H9 (cell line): ENCODE measurements around the gene CASP10. TPM values are rescaled to one million over a fixed set of nuclear protein-coding genes. Genes with fewer than 3 reads are reported as not detected.

Experiments
- DNase-seq: peaks from one replicate; pipeline ENCODE4 v3.0.0-alpha.2; 2017
- H2AFZ ChIP-seq: one replicate; pipeline ENCODE4 v1.6.1; 2013; ENCODE audit warnings: mild to moderate bottlenecking, low read length, control low read depth, moderate library complexity
- H2AK5ac ChIP-seq: 2 replicates; pipeline ENCODE4 v1.6.1; 2013; ENCODE audit warnings: low read length, control low read depth, mixed read lengths; ENCODE audit not compliant: insufficient read length
- H2BK120ac ChIP-seq: one replicate; pipeline ENCODE4 v1.6.1; 2013; ENCODE audit warnings: low read depth, mild to moderate bottlenecking, low read length, control low read depth, inconsistent platforms; ENCODE audit not compliant: poor library complexity, severe bottlenecking
- H2BK12ac ChIP-seq: 2 replicates; pipeline ENCODE4 v1.6.1; 2013; ENCODE audit warnings: low read length, control low read depth, mixed read lengths, low read depth; ENCODE audit not compliant: insufficient read length
- H2BK15ac ChIP-seq: 2 replicates; pipeline ENCODE4 v1.6.1; 2013; ENCODE audit warnings: low read depth, low read length, control low read depth
- H2BK20ac ChIP-seq: one replicate; pipeline ENCODE4 v1.6.1; 2013; ENCODE audit warnings: low read depth, mild to moderate bottlenecking, low read length, control low read depth, inconsistent platforms; ENCODE audit not compliant: poor library complexity, severe bottlenecking
- H2BK5ac ChIP-seq: 2 replicates; pipeline ENCODE4 v1.6.1; 2013; ENCODE audit warnings: low read length, control low read depth, mixed read lengths; ENCODE audit not compliant: insufficient read length
- H3K14ac ChIP-seq: 2 replicates; pipeline ENCODE4 v1.6.1; 2013; ENCODE audit warnings: low read length, control low read depth; ENCODE audit not compliant: insufficient read depth
- H3K18ac ChIP-seq: 2 replicates; pipeline ENCODE4 v1.6.1; 2013; ENCODE audit warnings: low read depth, mild to moderate bottlenecking, mixed read lengths, low read length, control low read depth; ENCODE audit not compliant: insufficient read length
- H3K23ac ChIP-seq: 2 replicates; pipeline ENCODE4 v1.6.1; 2013; ENCODE audit warnings: low read length, control low read depth, mixed read lengths, low read depth; ENCODE audit not compliant: insufficient read length
- H3K23me2 ChIP-seq: 2 replicates; pipeline ENCODE4 v1.6.1; 2013; ENCODE audit warnings: low read depth, mild to moderate bottlenecking, mixed read lengths, low read length, control low read depth; ENCODE audit not compliant: insufficient read length, poor library complexity, severe bottlenecking
- H3K27ac ChIP-seq: 2 replicates; pipeline ENCODE4 v1.5.1; 2013; ENCODE audit warnings: low read length, control low read depth, mixed read lengths, low read depth; ENCODE audit not compliant: insufficient read length
- H3K27me3 ChIP-seq: 2 replicates; pipeline ENCODE4 v1.6.1; 2013; ENCODE audit warnings: low read length, control low read depth, inconsistent platforms; ENCODE audit not compliant: insufficient read depth
- H3K4ac ChIP-seq: 2 replicates; pipeline ENCODE4 v1.6.1; 2013; ENCODE audit warnings: low read depth, mild to moderate bottlenecking, control low read depth, inconsistent platforms, low read length, moderate library complexity
- H3K4me1 ChIP-seq: 2 replicates; pipeline ENCODE4 v1.6.1; 2013; ENCODE audit warnings: low read length, control low read depth, inconsistent platforms; ENCODE audit not compliant: insufficient read depth
- H3K4me2 ChIP-seq: 2 replicates; pipeline ENCODE4 v1.6.1; 2013; ENCODE audit warnings: low read length, control low read depth, mixed read lengths; ENCODE audit not compliant: insufficient read length, insufficient read depth
- H3K56ac ChIP-seq: 2 replicates; pipeline ENCODE4 v1.6.1; 2013; ENCODE audit warnings: low read depth, mild to moderate bottlenecking, mixed read lengths, low read length, control low read depth; ENCODE audit not compliant: insufficient read length
- H3K79me1 ChIP-seq: 2 replicates; pipeline ENCODE4 v1.6.1; 2013; ENCODE audit warnings: low read depth, mild to moderate bottlenecking, moderate library complexity, low read length, control low read depth, inconsistent platforms; ENCODE audit not compliant: insufficient read depth, poor library complexity, severe bottlenecking
- H3K79me2 ChIP-seq: 2 replicates; pipeline ENCODE4 v1.6.1; 2013; ENCODE audit warnings: low read length, control low read depth, inconsistent platforms; ENCODE audit not compliant: insufficient read depth
- H3K9ac ChIP-seq: 2 replicates; pipeline ENCODE4 v1.6.1; 2013; ENCODE audit warnings: low read length, control low read depth, mixed read lengths; ENCODE audit not compliant: insufficient read length; ENCODE audit errors: extremely low read depth
- H3K9me3 ChIP-seq: one replicate; pipeline ENCODE4 v1.6.1; 2013; ENCODE audit warnings: low read depth, low read length, inconsistent platforms; ENCODE audit not compliant: control insufficient read depth
- H3T11ph ChIP-seq: one replicate; pipeline ENCODE4 v1.6.1; 2013; ENCODE audit warnings: mild to moderate bottlenecking, low read length, control low read depth, inconsistent platforms
- H4K20me1 ChIP-seq: one replicate; pipeline ENCODE4 v1.6.1; 2013; ENCODE audit not compliant: control insufficient read depth, insufficient read length, insufficient read depth
- H4K5ac ChIP-seq: 2 replicates; pipeline ENCODE4 v1.6.1; 2013; ENCODE audit warnings: low read depth, mild to moderate bottlenecking, mixed read lengths, low read length, control low read depth; ENCODE audit not compliant: insufficient read length
- H4K8ac ChIP-seq: replicated peaks from 2 replicates; pipeline ENCODE4 v1.6.1; 2013; ENCODE audit warnings: low read length, control low read depth, mixed read lengths, low read depth; ENCODE audit not compliant: insufficient read length
- H4K91ac ChIP-seq: 2 replicates; pipeline ENCODE4 v1.6.1; 2013; ENCODE audit warnings: low read depth, mild to moderate bottlenecking, moderate library complexity, mixed read lengths, low read length, control low read depth; ENCODE audit not compliant: insufficient read length
- H3K27ac Mint-ChIP-seq, 3 experiments: 2 replicates in 2 of 3; 3 replicates in 1 of 3; pipeline ENCODE4 v1.8.0; 2020 to 2021; ENCODE audit warnings: mixed read lengths in 3 of 3, mild to moderate bottlenecking in 1 of 3, moderate library complexity in 1 of 3
- H3K27me3 Mint-ChIP-seq: 2 replicates; pipeline ENCODE4 v1.8.0; 2021; ENCODE audit warnings: low read depth, mild to moderate bottlenecking, moderate library complexity, mixed read lengths
- H3K36me3 Mint-ChIP-seq, 3 experiments: 2 replicates in 2 of 3; 3 replicates in 1 of 3; pipeline ENCODE4 v1.8.0; 2020 to 2021; ENCODE audit warnings: low read depth in 3 of 3, mixed read lengths in 3 of 3; ENCODE audit not compliant: insufficient read depth in 1 of 3
- H3K4me1 Mint-ChIP-seq, 2 experiments: 2 replicates each; pipeline ENCODE4 v1.8.0; 2020; ENCODE audit warnings: mixed read lengths in 2 of 2
- H3K4me3 Mint-ChIP-seq, 2 experiments: 2 replicates in 1 of 2; 3 replicates in 1 of 2; pipeline ENCODE4 v1.8.0; 2020 to 2021; ENCODE audit warnings: mild to moderate bottlenecking in 2 of 2, mixed read lengths in 2 of 2, moderate library complexity in 1 of 2
- H3K9me3 Mint-ChIP-seq, 2 experiments: 2 replicates in 1 of 2; 3 replicates in 1 of 2; pipeline ENCODE4 v1.8.0; 2020; ENCODE audit warnings: mild to moderate bottlenecking in 2 of 2, mixed read lengths in 2 of 2, moderate library complexity in 1 of 2
- CTCF ChIP-seq: fragments of 200-600 bp; sonication (generic); conservative IDR thresholded peaks from 3 replicates; pipeline ENCODE4 v1.8.0; 2021; ENCODE audit warnings: antibody characterized with exemption, mild to moderate bottlenecking
- WGBS: extraction: QIAGEN DNeasy Blood & Tissue Kit; methylation state at CpG from one replicate; pipeline ENCODE4 v1.1.7; 2013; ENCODE audit warnings: missing lambda C conversion rate, low lambda C conversion rate, mixed read lengths; ENCODE audit not compliant: insufficient read length; ENCODE audit errors: extremely low coverage; 5-methylcytosine and 5-hydroxymethylcytosine counted together
- total RNA-seq: library from RNA; stranded (reverse); gene quantifications from 2 replicates; pipeline ENCODE4 v1.2.1, GENCODE V29; 2021

Gene CASP10
- total RNA-seq, 1 experiment from 2014 or later, result 2.7 TPM

GRCh38 chr2:201164166-201164565 is 18.8 kb upstream of the CASP10 start:
- no peak overlapping the region for H3K18ac ChIP-seq
- no peak for TF ChIP-seq CTCF
- no peaks in the 10 kb centered on the region for H3K27me3 ChIP-seq
- H4K8ac ChIP-seq, result no peak overlapping the region
- H3K4me1 ChIP-seq, result no peaks in the 10 kb centered on the region
- Mint-ChIP-seq H3K9me3 (peaks cover 3 to 22% of the 10 kb centered on the region in 2 experiments; a peak in 3 of 5 replicates), H3K4me1 (no peaks in the 10 kb centered on the region), H3K4me3 (no peak overlapping the region), H3K36me3 (peaks cover 0 to 15% (median 4%) of the 10 kb centered on the region in 3 experiments; a peak in 3 of 7 replicates), H3K27ac (no peak overlapping the region), H3K27me3 (no peaks in the 10 kb centered on the region)
- H3K79me2 ChIP-seq, result no peaks in the 10 kb centered on the region
- H3K9ac ChIP-seq, result no peak overlapping the region
- H3K14ac ChIP-seq, result no peak overlapping the region
- H3K4ac ChIP-seq, result no peak overlapping the region
- H2BK120ac ChIP-seq, result no peak overlapping the region
- no peak overlapping the region for H2BK5ac ChIP-seq
- no peak overlapping the region for H2AFZ ChIP-seq
- no peaks in the 10 kb centered on the region for H4K20me1 ChIP-seq
- no peaks in the 10 kb centered on the region for H3K9me3 ChIP-seq
- H3K27ac ChIP-seq, result no peak overlapping the region
- H3K23me2 ChIP-seq, result no peaks in the 10 kb centered on the region
- H2AK5ac ChIP-seq, result no peak overlapping the region
- no peak overlapping the region for H3K23ac ChIP-seq
- no CpG with 5 or more reads among the region's 1 CpG for WGBS
- no peak overlapping the region for H2BK20ac ChIP-seq
- no peak for DNase-seq
- no peaks in the 10 kb centered on the region for H3K79me1 ChIP-seq
- H3K56ac ChIP-seq, result no peak overlapping the region
- H2BK12ac ChIP-seq, result no peak overlapping the region
- no peak overlapping the region for H4K5ac ChIP-seq
- H3T11ph ChIP-seq, result no peak overlapping the region
- no peak overlapping the region for H3K4me2 ChIP-seq
- no peak overlapping the region for H4K91ac ChIP-seq
- H2BK15ac ChIP-seq, result no peak overlapping the region
